ENCODE results near the gene TAF1C. TPM values are rescaled to one million over a fixed set of nuclear protein-coding genes. Genes with fewer than 3 reads are reported as not detected.

The TAF1C gene
- total RNA-seq, 1 donor from 2014 or later, result 83.7 TPM

GRCh38 chr16:84169765-84170310 lies 17.0 kb downstream of the TAF1C start:
- H3K9me3 Mint-ChIP-seq, result no peaks in the 10 kb centered on the region
- H3K4me1 Mint-ChIP-seq (ENCODE audit: unreplicated experiment), result peaks cover 4% of the 10 kb centered on the region
- H3K4me3 Mint-ChIP-seq, result no peak overlapping the region
- DNase-seq (ENCODE audit: extremely low spot score, unreplicated experiment), result no peak
- TF ChIP-seq CTCF (conservative IDR thresholded peaks at IDR 0.05), result no peak
- H3K36me3 Mint-ChIP-seq, result no peaks in the 10 kb centered on the region
- H3K27me3 Mint-ChIP-seq, result peaks cover 8% of the 10 kb centered on the region
- H3K27ac Mint-ChIP-seq, result no peak overlapping the region

GRCh38 chr16:84166796-84167695 lies 19.8 kb downstream of the TAF1C start:
- H3K9me3 Mint-ChIP-seq, result no peaks in the 10 kb centered on the region
- H3K27me3 Mint-ChIP-seq, result peaks cover 19% of the 10 kb centered on the region
- TF ChIP-seq CTCF (conservative IDR thresholded peaks at IDR 0.05), result no peak
- H3K27ac Mint-ChIP-seq, result no peak overlapping the region
- DNase-seq (ENCODE audit: extremely low spot score, unreplicated experiment), result no peak
- no peak overlapping the region for H3K4me3 Mint-ChIP-seq
- no peaks in the 10 kb centered on the region for H3K4me1 Mint-ChIP-seq (ENCODE audit: unreplicated experiment)
- H3K36me3 Mint-ChIP-seq, result no peaks in the 10 kb centered on the region

- Mint-ChIP-seq H3K9me3 (no peaks in the 10 kb centered on the region), H3K4me1 (ENCODE audit: unreplicated experiment) (no peaks in the 10 kb centered on the region), H3K4me3 (no peak overlapping the region), H3K36me3 (no peaks in the 10 kb centered on the region), H3K27ac (no peak overlapping the region), H3K27me3 (peaks cover 22% of the 10 kb centered on the region)
- no peak for DNase-seq (ENCODE audit: extremely low spot score, unreplicated experiment)
- no peak for TF ChIP-seq CTCF (conservative IDR thresholded peaks at IDR 0.05)
These were observed 21.1 kb downstream of the TAF1C start for GRCh38 chr16:84165746-84166145.

GRCh38 chr16:84161801-84162200 lies 25.1 kb downstream of the TAF1C start:
- Mint-ChIP-seq H3K27me3 (peaks cover 36% of the 10 kb centered on the region), H3K4me3 (no peak overlapping the region)

GRCh38 chr16:84161037-84161436 lies 25.8 kb downstream of the TAF1C start:
- H3K27me3 Mint-ChIP-seq, result peaks cover 34% of the 10 kb centered on the region
- peaks cover 4% of the 10 kb centered on the region for H3K4me1 Mint-ChIP-seq (ENCODE audit: unreplicated experiment)
- no peak overlapping the region for H3K4me3 Mint-ChIP-seq
- no peak overlapping the region for H3K27ac Mint-ChIP-seq
- H3K36me3 Mint-ChIP-seq, result no peaks in the 10 kb centered on the region
- DNase-seq (ENCODE audit: extremely low spot score, unreplicated experiment), result no peak
- no peaks in the 10 kb centered on the region for H3K9me3 Mint-ChIP-seq
- TF ChIP-seq CTCF (conservative IDR thresholded peaks at IDR 0.05), result no peak

More at GRCh38 chr16:84161801-84162200, 25.1 kb downstream of the TAF1C start:
- H3K9me3 Mint-ChIP-seq, result no peaks in the 10 kb centered on the region
- TF ChIP-seq CTCF (conservative IDR thresholded peaks at IDR 0.05), result no peak
- H3K36me3 Mint-ChIP-seq, result no peaks in the 10 kb centered on the region
- H3K4me1 Mint-ChIP-seq (ENCODE audit: unreplicated experiment), result peaks cover 4% of the 10 kb centered on the region
- no peak overlapping the region for H3K27ac Mint-ChIP-seq
- no peak for DNase-seq (ENCODE audit: extremely low spot score, unreplicated experiment)
